Fibroblast of skin of back (primary cell): ENCODE measurements around the gene A2M.

Source experiments
- DNase-seq: peaks from one replicate; pipeline ENCODE4 v3.0.0-alpha.2; 2013

A2M gene

GRCh38 chr12:9033265-9033887 lies 82.3 kb downstream of the A2M start:
- DNase-seq = no peak

- DNase-seq = no peak
These were observed 83.3 kb downstream of the A2M start for GRCh38 chr12:9032202-9032964.

DNA sequence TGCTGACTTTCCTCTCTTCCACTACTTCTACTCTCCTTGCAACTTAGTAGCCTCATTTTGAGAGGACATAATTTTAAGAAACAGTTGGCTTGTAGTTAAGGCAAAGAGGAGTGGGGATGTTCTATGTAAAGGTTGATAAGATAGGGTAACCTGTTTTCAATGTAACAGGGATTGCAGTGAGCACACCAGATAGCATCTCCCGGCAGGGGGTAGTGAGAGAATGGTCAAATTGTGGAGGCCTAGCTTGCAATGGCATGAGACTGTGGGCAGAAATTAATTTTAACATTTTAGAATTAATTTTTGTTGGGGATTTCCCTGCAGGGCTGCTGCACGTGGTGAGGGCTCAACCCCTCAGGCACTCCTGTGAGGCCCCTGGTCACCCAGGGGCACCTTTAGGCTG lies 84.9 kb downstream of the A2M start:
- DNase-seq = no peak

- DNase-seq = no peak
These were observed 88.3 kb downstream of the A2M start for GRCh38 chr12:9027161-9028059.

GRCh38 chr12:9024512-9024911 lies 91.2 kb downstream of the A2M start:
- DNase-seq = no peak

DNA sequence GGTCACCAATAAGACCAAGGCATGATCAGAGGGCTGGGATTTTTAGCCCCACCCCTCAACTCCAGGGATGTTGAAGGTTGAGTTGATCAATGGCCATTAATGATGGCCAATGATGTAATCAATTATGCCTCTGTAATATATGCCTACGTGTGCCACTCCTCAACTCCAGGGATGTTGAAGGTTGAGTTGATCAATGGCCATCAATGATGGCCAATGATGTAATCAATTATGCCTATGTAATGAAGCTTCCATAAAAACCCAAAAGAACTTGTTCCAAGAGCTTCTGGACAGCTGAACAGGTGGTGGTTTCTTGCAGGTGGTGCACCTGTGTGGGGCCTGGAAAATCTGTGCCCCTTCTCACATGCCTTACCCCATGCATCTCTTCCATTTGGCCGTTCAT lies 93.1 kb downstream of the A2M start:
- no peak for DNase-seq
